HG03025 (cell line): Measurements from ENCODE around the gene WWP2.
A peak's percentile ranks its signal among the peaks of the same experiment; 100 is the strongest.
"Not testable (repeated sequence)": the region's sequence is repeated elsewhere in the genome, so short reads cannot be mapped to it uniquely, and the experiment has no call there.

ENCODE experiments used
- ATAC-seq: cut with Tn5 transposase; IDR thresholded peaks from one replicate; pipeline ENCODE4 v1.9.1; 2021; ENCODE audit warnings: mild to moderate bottlenecking, moderate library complexity; ENCODE audit not compliant: unreplicated experiment, low FRiP score

Gene WWP2

GRCh38 chr16:69745232-69745612 lies 16.9 kb upstream of the WWP2 start:
- no peak for ATAC-seq

GRCh38 chr16:69745959-69746358 lies 16.2 kb upstream of the WWP2 start:
- no peak for ATAC-seq

- no peak for ATAC-seq
These were observed 15.0 kb upstream of the WWP2 start for GRCh38 chr16:69747115-69747514.

GRCh38 chr16:69748694-69749345 lies 13.3 kb upstream of the WWP2 start:
- no peak for ATAC-seq

- no peak for ATAC-seq
These were observed 8.0 kb upstream of the WWP2 start for GRCh38 chr16:69754143-69754468.

- peak; percentile 80 for ATAC-seq
These were observed 7.4 kb upstream of the WWP2 start, which contains the start of gene NOB1 for GRCh38 chr16:69754469-69755310. Gene NOB1 (minus strand): TSS chr16:69754926. CDS start chr16:69754910, 16 bp downstream.

- no peak for ATAC-seq
These were observed 5.4 kb upstream of the WWP2 start for GRCh38 chr16:69756705-69757104.

- not testable (repeated sequence) for ATAC-seq
These were observed 4.8 kb upstream of the WWP2 start for GRCh38 chr16:69757375-69757774.

- ATAC-seq: no peak
These were observed 874 bp downstream of the WWP2 start for GRCh38 chr16:69762814-69763598.

- no peak for ATAC-seq
These were observed 1.4 kb downstream of the WWP2 start for GRCh38 chr16:69763599-69763942.

GRCh38 chr16:69767459-69768229 lies 5.5 kb downstream of the WWP2 start:
- no peak for ATAC-seq

- no peak for ATAC-seq
These were observed 6.5 kb downstream of the WWP2 start for GRCh38 chr16:69768666-69769065.

- ATAC-seq: no peak
These were observed 7.3 kb downstream of the WWP2 start for GRCh38 chr16:69769404-69769803.

GRCh38 chr16:69771651-69771967 lies 9.5 kb downstream of the WWP2 start:
- ATAC-seq: no peak

GRCh38 chr16:69773260-69773947 lies 11.3 kb downstream of the WWP2 start:
- ATAC-seq: no peak

- no peak for ATAC-seq
These were observed 13.4 kb downstream of the WWP2 start for GRCh38 chr16:69775563-69775962.

GRCh38 chr16:69779724-69780123 lies 17.6 kb downstream of the WWP2 start:
- ATAC-seq: no peak

- ATAC-seq: no peak
These were observed 19.0 kb downstream of the WWP2 start for GRCh38 chr16:69781118-69781517.

GRCh38 chr16:69784586-69784985 lies 22.5 kb downstream of the WWP2 start:
- ATAC-seq: no peak

GRCh38 chr16:69787883-69788282 lies 25.8 kb downstream of the WWP2 start:
- no peak for ATAC-seq
